WI38 (cell line): ENCODE measurements around the gene MMP24.

ENCODE experiments used
- H3K4me3 ChIP-seq: 2 replicates; pipeline ENCODE4 v1.5.1; 2011; ENCODE audit warnings: low read depth, mild to moderate bottlenecking, control low read depth, low read length
- CTCF ChIP-seq: IDR thresholded peaks from 2 replicates; pipeline ENCODE4 v1.5.1; 2012; ENCODE audit warnings: low read depth, mild to moderate bottlenecking, control low read depth, low read length

Gene MMP24

DNA sequence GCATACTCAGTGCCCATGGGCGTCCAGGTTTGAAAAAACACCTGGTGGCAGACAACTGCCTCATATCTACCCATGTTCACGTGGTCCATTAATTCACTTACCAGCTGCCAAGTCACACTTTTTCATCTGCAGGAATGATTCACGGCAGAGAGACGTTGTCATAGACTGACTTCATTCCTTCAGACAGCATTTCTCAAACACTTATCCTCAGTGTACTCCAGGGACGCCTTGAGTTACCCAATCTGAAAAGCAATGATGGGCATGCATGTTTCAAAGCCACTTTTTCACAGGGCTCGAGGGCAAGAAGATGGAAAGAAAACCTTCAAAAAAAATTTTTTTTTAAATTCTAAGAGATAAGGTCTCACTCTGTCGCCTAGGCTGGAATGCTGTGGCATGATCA, 45.4 kb downstream of the MMP24 start:
- H3K4me3 ChIP-seq, result no peak overlapping the region
- TF ChIP-seq CTCF, result no peak

GRCh38 chr20:35273449-35274171, 47.1 kb downstream of the MMP24 start:
- H3K4me3 ChIP-seq, result no peak overlapping the region
- TF ChIP-seq CTCF, result no peak

- TF ChIP-seq CTCF, result no peak
- H3K4me3 ChIP-seq, result no peak overlapping the region
Observed at GRCh38 chr20:35274172-35275092, 47.9 kb downstream of the MMP24 start.

GRCh38 chr20:35275741-35276251, 49.3 kb downstream of the MMP24 start:
- TF ChIP-seq CTCF, result no peak
- H3K4me3 ChIP-seq, result no peak overlapping the region

- no peak for TF ChIP-seq CTCF
- H3K4me3 ChIP-seq, result peak overlapping the region; percentile 76
Observed at GRCh38 chr20:35276408-35276807, 49.9 kb downstream of the MMP24 start.

GRCh38 chr20:35277127-35277526, 50.6 kb downstream of the MMP24 start:
- no peak for TF ChIP-seq CTCF
- peak overlapping the region; percentile 76 for H3K4me3 ChIP-seq
